LNCaP clone FGC (cell line): ENCODE data around the gene AP2A2.

Experiments used
- DNase-seq: peaks from one replicate; pipeline ENCODE4 v3.0.0-alpha.2; 2011; ENCODE audit warnings: low read depth
- H3K4me3 ChIP-seq: 2 replicates; pipeline ENCODE4 v1.5.1; 2011; ENCODE audit warnings: mild to moderate bottlenecking, low read depth, low read length, control low read depth
- CTCF ChIP-seq: IDR thresholded peaks from 2 replicates; pipeline ENCODE4 v1.5.1; 2012; ENCODE audit warnings: mild to moderate bottlenecking; ENCODE audit not compliant: control insufficient read depth, insufficient read depth; ENCODE audit errors: extremely low read depth

Gene AP2A2

DNA sequence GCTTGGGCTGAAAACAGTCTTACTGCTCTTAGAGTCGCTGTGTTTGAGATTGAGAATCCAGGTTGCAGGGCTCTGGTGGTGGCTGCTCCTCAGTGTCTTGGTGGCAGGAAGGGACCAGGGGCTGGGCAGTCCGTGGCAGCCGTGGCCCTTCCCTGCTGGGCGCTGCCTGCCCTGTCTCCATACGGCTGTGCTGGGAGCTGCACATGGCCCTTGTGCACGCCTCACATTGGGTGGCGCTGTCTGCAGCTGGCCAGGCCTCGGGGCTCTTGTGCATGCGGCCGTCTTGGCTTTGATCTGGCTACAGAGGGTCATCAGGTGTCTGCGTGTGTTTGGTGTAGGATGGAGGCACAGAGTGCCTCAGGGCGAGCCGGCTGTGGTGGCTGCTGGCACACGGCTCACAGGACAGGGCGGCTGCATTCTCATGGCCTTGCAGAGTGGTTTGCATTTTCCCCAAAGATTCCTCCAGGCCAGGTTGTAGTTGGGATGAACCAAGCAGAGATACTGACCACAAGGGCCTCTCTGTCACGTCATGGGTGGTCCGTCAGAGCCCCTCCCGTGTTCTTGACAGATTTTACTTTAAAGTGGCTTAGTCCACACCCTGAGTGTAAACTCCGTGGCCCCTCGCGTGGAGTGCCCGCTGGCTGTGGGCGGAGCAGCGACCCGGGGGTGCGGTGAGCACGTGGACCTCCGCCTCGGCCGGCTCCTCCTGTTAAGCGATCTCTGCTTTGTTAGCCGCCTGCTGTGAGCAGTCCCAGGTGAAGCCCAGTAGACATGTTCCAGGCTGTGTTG lies 76.1 kb downstream of the AP2A2 start:
- no peak overlapping the region for H3K4me3 ChIP-seq
- no peak for DNase-seq
- TF ChIP-seq CTCF = no peak

GRCh38 chr11:1002406-1002984 lies 76.8 kb downstream of the AP2A2 start:
- DNase-seq = no peak
- H3K4me3 ChIP-seq = no peak overlapping the region
- no peak for TF ChIP-seq CTCF

DNA sequence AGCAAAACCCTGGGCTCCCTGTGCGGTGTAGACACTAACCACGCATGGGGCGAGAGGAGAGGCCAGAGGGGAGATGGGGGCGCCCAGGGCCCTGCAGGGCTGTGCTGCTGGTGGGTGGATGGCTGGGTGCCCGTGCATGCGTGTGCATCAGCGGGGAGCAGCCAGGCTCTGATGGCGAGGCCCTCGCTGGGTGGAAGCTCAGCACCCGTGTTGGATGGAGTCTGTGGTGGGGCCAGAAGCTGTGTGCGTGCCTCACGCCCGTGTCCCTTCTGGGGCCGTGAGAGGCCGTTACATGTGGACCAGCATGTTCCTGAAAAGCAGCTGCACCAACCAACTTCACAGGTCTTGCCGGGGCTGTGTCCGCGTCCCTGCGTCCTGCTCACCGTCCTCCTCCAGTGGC lies 77.5 kb downstream of the AP2A2 start:
- no peak for TF ChIP-seq CTCF
- no peak for DNase-seq
- no peak overlapping the region for H3K4me3 ChIP-seq

GRCh38 chr11:1005928-1006327 lies 80.3 kb downstream of the AP2A2 start:
- H3K4me3 ChIP-seq = no peak overlapping the region
- TF ChIP-seq CTCF = no peak
- no peak for DNase-seq

- no peak overlapping the region for H3K4me3 ChIP-seq
- no peak for DNase-seq
- no peak for TF ChIP-seq CTCF
Observed at GRCh38 chr11:1006762-1007161, 81.1 kb downstream of the AP2A2 start.

GRCh38 chr11:1007279-1007678 lies 81.6 kb downstream of the AP2A2 start:
- no peak for TF ChIP-seq CTCF
- DNase-seq = no peak

More at GRCh38 chr11:1007279-1007678, 81.6 kb downstream of the AP2A2 start:
- no peak overlapping the region for H3K4me3 ChIP-seq
